Measurements from ENCODE around the gene ST8SIA4. TPM values are rescaled to one million over a fixed set of nuclear protein-coding genes. Genes with fewer than 3 reads are reported as not detected.
A peak's percentile ranks its signal among the peaks of the same experiment; 100 is the strongest.

ST8SIA4 gene
- total and polyA plus RNA-seq, 4 donors, result 0.10 to 19.7 (median 9.4) TPM

DNA sequence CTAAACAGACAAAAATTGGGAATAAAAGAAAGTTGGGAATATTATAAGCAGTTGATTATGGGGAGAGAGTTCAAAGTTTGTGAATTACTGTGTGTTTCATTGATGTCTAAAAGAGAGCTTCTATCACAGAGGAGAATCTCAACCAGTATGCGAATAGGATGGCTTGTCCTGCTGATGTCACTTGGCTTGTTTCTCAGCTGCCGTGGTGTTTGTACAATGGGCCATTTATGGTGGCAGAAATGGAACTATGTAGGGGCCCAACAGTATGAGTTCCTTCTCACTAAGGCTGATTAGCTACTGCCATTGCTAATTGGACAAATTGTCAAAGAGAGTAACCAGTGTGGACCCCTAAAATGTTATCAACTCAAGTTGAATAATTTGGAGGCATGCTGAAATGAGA, 103.9 kb downstream of the ST8SIA4 start:
- no peaks in the 10 kb centered on the region for H3K36me3 ChIP-seq (ENCODE audit: control insufficient read depth in 1 of 2, insufficient read depth in 2 of 2, low read length in 1 of 2)
- intact Hi-C loops (cut with DNase I), result no loop called here
- 91 to 96% methylated on average over 2 of the region's 2 CpGs for WGBS, 2 donors
- no peaks in the 10 kb centered on the region for H3K4me1 ChIP-seq (ENCODE audit: control insufficient read depth in 1 of 2, insufficient read depth in 2 of 2, low read length in 2 of 2)
- H3K27me3 ChIP-seq (ENCODE audit: control insufficient read depth in 1 of 2, insufficient read depth in 2 of 2, low read length in 1 of 2), result no peaks in the 10 kb centered on the region
- DNase-seq (no peak), ATAC-seq (ENCODE audit: low FRiP score) (no peak)
- H3K4me3 ChIP-seq (ENCODE audit: low read length in 2 of 2), result no peak overlapping the region
- H3K9me3 ChIP-seq (ENCODE audit: control insufficient read depth, low read length), result no peaks in the 10 kb centered on the region
- H3K27ac ChIP-seq (ENCODE audit: low read depth in 1 of 2, low read length in 2 of 2), result no peak overlapping the region

DNA sequence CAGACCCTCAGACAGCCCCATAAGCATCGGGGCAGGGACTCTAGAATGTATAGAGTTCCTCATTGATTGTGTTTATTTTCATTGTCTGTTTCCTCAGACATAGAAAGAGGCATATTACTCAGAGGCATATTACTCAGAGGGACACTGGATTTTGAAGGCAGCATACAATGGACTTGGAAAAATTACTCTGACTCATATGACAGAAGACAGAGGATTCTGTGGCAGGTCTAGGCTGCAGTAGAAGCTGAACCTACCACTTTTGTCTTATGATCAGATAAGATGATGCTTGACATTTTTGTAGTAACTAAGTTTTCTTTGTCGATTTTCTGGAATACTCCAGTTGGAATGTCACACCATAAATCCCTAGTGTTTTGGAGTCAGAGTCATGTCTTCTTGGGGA, 105.2 kb downstream of the ST8SIA4 start:
- H3K4me1 ChIP-seq (ENCODE audit: control insufficient read depth in 1 of 2, insufficient read depth in 2 of 2, low read length in 2 of 2), result no peaks in the 10 kb centered on the region
- H3K27me3 ChIP-seq (ENCODE audit: control insufficient read depth in 1 of 2, insufficient read depth in 2 of 2, low read length in 1 of 2), result no peaks in the 10 kb centered on the region
- intact Hi-C loops (cut with DNase I), result no loop called here
- DNase-seq, result no peak
- ATAC-seq (ENCODE audit: low FRiP score), result no peak
- no peak overlapping the region for H3K4me3 ChIP-seq (ENCODE audit: low read length in 2 of 2)
- no peak overlapping the region for H3K27ac ChIP-seq (ENCODE audit: low read depth in 1 of 2, low read length in 2 of 2)
- WGBS, 2 donors, result 56 to 59% methylated on average over 2 of the region's 2 CpGs
- no peaks in the 10 kb centered on the region for H3K36me3 ChIP-seq (ENCODE audit: control insufficient read depth in 1 of 2, insufficient read depth in 2 of 2, low read length in 1 of 2)
- no peaks in the 10 kb centered on the region for H3K9me3 ChIP-seq (ENCODE audit: control insufficient read depth, low read length)

DNA sequence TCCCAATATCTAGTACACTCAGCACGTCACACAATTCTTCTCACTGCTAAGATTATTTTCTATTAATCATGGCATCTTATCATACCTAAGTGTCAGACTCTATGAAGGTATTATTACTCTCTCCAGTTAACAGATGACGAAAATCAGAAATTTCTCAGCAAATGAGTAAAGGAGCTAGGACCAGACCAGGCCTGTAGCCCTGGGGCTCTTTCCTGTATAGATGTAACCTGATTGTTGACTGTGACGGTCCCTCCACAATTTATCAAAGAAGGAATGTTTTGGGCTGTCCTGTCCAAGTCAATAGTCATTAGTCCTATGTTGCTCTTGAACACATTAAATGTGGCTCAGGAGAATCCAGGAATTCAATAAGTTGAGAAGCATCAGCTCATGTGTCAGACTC, 106.2 kb downstream of the ST8SIA4 start:
- Histone ChIP-seq H3K9me3 (ENCODE audit: control insufficient read depth, low read length) (peaks cover 1% of the 10 kb centered on the region), H3K36me3 (ENCODE audit: control insufficient read depth in 1 of 2, insufficient read depth in 2 of 2, low read length in 1 of 2) (no peaks in the 10 kb centered on the region), H3K27ac (ENCODE audit: low read depth in 1 of 2, low read length in 2 of 2) (no peak overlapping the region), H3K4me1 (ENCODE audit: control insufficient read depth in 1 of 2, insufficient read depth in 2 of 2, low read length in 2 of 2) (no peaks in the 10 kb centered on the region), H3K4me3 (ENCODE audit: low read length in 2 of 2) (no peak overlapping the region), H3K27me3 (ENCODE audit: control insufficient read depth in 1 of 2, insufficient read depth in 2 of 2, low read length in 1 of 2) (no peaks in the 10 kb centered on the region)
- WGBS, 2 donors, result 71 to 75% methylated on average over 3 of the region's 3 CpGs
- intact Hi-C loops (cut with DNase I), result no loop called here
- no peak for DNase-seq
- no peak for ATAC-seq (ENCODE audit: low FRiP score)

DNA sequence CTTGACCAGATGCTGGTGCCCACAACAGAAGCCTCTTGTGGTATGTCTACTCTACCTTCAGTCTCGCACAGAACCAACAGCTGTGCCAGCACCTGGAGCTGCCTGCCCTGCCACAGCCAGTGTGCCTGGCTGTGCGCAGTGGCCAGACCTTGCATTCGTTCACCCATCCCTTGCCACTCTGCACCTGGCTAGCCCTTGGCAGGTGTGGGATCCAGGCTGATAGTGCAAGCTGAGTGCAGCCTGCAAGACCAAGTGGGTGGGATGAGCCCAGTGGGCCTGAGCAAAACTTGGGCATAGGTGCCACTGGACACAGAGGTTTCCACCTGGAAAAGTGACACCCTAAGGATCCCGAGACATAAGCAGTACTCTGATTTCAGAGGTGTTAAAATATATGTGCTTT, 108.2 kb downstream of the ST8SIA4 start:
- intact Hi-C loops (cut with DNase I), result no loop called here
- Histone ChIP-seq H3K9me3 (ENCODE audit: control insufficient read depth, low read length) (peaks cover 1% of the 10 kb centered on the region), H3K27ac (ENCODE audit: low read depth in 1 of 2, low read length in 2 of 2) (no peak overlapping the region), H3K4me3 (ENCODE audit: low read length in 2 of 2) (no peak overlapping the region), H3K27me3 (ENCODE audit: control insufficient read depth in 1 of 2, insufficient read depth in 2 of 2, low read length in 1 of 2) (no peaks in the 10 kb centered on the region), H3K36me3 (ENCODE audit: control insufficient read depth in 1 of 2, insufficient read depth in 2 of 2, low read length in 1 of 2) (no peaks in the 10 kb centered on the region), H3K4me1 (ENCODE audit: control insufficient read depth in 1 of 2, insufficient read depth in 2 of 2, low read length in 2 of 2) (no peaks in the 10 kb centered on the region)
- DNase-seq (peak in 1 of 2 donors; percentile 57), ATAC-seq (ENCODE audit: low FRiP score) (no peak)
- WGBS, 2 donors, result 96 to 98% methylated on average over 4 of the region's 4 CpGs

DNA sequence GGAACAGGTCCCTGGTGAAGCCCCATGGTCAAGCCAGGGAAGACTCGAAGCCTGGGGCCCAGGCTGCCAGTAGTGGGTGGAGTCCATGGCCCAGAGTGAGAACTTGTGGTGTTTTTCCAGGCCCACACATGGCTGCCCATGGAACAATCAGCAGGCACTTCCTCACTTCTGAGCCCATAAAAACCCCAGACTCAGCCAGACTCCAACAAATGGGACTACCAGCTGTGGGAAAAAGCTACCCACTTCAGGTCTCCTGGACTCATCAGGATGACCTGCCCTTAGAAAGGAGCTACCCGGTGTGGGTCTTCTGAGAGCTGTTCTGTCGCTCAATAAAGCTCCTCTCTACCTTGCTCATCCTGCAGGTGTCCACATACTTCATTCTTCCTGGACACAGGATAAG, 108.9 kb downstream of the ST8SIA4 start:
- ATAC-seq (ENCODE audit: low FRiP score) (no peak), DNase-seq (no peak)
- Histone ChIP-seq H3K36me3 (ENCODE audit: control insufficient read depth in 1 of 2, insufficient read depth in 2 of 2, low read length in 1 of 2) (no peaks in the 10 kb centered on the region), H3K9me3 (ENCODE audit: control insufficient read depth, low read length) (peaks cover 1% of the 10 kb centered on the region), H3K4me1 (ENCODE audit: control insufficient read depth in 1 of 2, insufficient read depth in 2 of 2, low read length in 2 of 2) (no peaks in the 10 kb centered on the region), H3K4me3 (ENCODE audit: low read length in 2 of 2) (no peak overlapping the region), H3K27ac (ENCODE audit: low read depth in 1 of 2, low read length in 2 of 2) (no peak overlapping the region), H3K27me3 (ENCODE audit: control insufficient read depth in 1 of 2, insufficient read depth in 2 of 2, low read length in 1 of 2) (no peaks in the 10 kb centered on the region)
- intact Hi-C loops (cut with DNase I), result no loop called here
- WGBS, 2 donors, result 92% methylated on average over 3 of the region's 3 CpGs

DNA sequence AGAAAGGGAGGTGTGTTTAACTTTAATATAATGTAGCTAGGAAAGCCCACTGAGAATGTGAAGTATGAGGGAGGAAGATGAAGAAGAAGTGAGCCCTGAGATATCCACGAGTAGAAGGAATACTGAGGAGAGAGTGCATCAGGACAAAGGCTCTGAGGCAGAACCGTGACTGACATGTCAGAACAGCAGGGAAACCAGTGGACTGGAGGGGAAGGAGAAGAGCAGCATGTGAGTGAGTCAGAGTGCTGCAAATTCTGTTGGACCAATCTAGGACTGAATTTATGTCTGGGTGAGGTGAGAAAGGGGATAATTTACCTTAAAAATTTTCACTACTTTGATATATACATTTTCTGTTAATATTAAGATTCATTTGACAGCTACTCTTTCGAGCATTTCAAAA, 110.3 kb downstream of the ST8SIA4 start:
- DNase-seq, result no peak

DNA sequence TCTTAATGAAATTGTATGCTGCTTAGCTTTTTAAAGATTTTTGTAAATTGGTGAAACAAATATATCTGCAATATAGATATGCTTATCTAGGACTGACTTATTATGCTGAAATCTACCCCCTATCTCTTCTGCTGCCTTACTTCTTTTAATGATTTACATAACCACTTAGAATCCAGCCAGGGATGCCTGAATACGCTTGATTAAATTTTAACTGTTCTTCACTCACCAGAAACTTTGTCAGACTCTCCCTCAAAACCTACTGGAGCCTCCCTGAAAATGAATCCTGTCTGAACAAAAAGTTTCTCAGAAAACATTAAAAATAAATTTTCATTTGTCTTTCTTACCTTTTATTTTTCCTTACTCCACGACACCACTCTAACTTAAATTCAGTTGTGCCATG, 111.7 kb downstream of the ST8SIA4 start:
- no peak for DNase-seq
- peaks cover 1% of the 10 kb centered on the region for H3K9me3 ChIP-seq (ENCODE audit: control insufficient read depth, low read length)
- intact Hi-C loops (cut with DNase I), result no loop called here
- H3K36me3 ChIP-seq (ENCODE audit: control insufficient read depth in 1 of 2, insufficient read depth in 2 of 2, low read length in 1 of 2), result no peaks in the 10 kb centered on the region
- H3K27me3 ChIP-seq (ENCODE audit: control insufficient read depth in 1 of 2, insufficient read depth in 2 of 2, low read length in 1 of 2), result no peaks in the 10 kb centered on the region
- H3K4me1 ChIP-seq (ENCODE audit: control insufficient read depth in 1 of 2, insufficient read depth in 2 of 2, low read length in 2 of 2), result no peaks in the 10 kb centered on the region
- H3K4me3 ChIP-seq (ENCODE audit: low read length in 2 of 2), result no peak overlapping the region
- ATAC-seq (ENCODE audit: low FRiP score), result no peak
- no peak overlapping the region for H3K27ac ChIP-seq (ENCODE audit: low read depth in 1 of 2, low read length in 2 of 2)
- WGBS, 2 donors, result 84 to 86% methylated on average over 2 of the region's 2 CpGs

More for the DNA sequence above, 110.3 kb downstream of the ST8SIA4 start:
- intact Hi-C loops (cut with DNase I), result no loop called here
- H3K27me3 ChIP-seq (ENCODE audit: control insufficient read depth in 1 of 2, insufficient read depth in 2 of 2, low read length in 1 of 2), result no peaks in the 10 kb centered on the region
- no peaks in the 10 kb centered on the region for H3K36me3 ChIP-seq (ENCODE audit: control insufficient read depth in 1 of 2, insufficient read depth in 2 of 2, low read length in 1 of 2)
- ATAC-seq (ENCODE audit: low FRiP score), result no peak
- H3K4me1 ChIP-seq (ENCODE audit: control insufficient read depth in 1 of 2, insufficient read depth in 2 of 2, low read length in 2 of 2), result no peaks in the 10 kb centered on the region
- H3K9me3 ChIP-seq (ENCODE audit: control insufficient read depth, low read length), result peaks cover 1% of the 10 kb centered on the region
- no peak overlapping the region for H3K27ac ChIP-seq (ENCODE audit: low read depth in 1 of 2, low read length in 2 of 2)
- WGBS, 2 donors, result 55 to 57% methylated on average over 3 of the region's 3 CpGs
- H3K4me3 ChIP-seq (ENCODE audit: low read length in 2 of 2), result no peak overlapping the region

DNA sequence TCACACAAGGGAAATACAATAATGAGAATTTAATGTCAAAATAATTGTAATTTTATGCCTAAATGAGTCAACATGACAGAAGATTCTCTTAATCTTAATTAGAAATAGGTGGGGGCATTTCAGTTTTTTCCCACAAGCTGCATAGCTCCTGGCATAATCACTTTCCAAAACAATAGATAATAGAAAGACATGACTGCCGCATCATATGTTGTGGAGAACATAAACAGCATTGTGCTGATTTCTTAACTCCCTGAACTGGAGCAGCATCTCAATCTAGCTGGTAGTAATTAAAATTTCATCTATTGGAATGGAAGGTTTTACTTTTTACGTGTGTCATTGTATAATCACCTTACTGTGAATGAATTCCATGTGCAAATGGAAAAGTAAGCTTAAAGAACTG, 112.1 kb downstream of the ST8SIA4 start:
- DNase-seq, result no peak
- intact Hi-C loops (cut with DNase I), result no loop called here
- Histone ChIP-seq H3K9me3 (ENCODE audit: control insufficient read depth, low read length) (peaks cover 1% of the 10 kb centered on the region), H3K4me3 (ENCODE audit: low read length in 2 of 2) (no peak overlapping the region), H3K36me3 (ENCODE audit: control insufficient read depth in 1 of 2, insufficient read depth in 2 of 2, low read length in 1 of 2) (no peaks in the 10 kb centered on the region), H3K27me3 (ENCODE audit: control insufficient read depth in 1 of 2, insufficient read depth in 2 of 2, low read length in 1 of 2) (no peaks in the 10 kb centered on the region), H3K27ac (ENCODE audit: low read depth in 1 of 2, low read length in 2 of 2) (no peak overlapping the region), H3K4me1 (ENCODE audit: control insufficient read depth in 1 of 2, insufficient read depth in 2 of 2, low read length in 2 of 2) (no peaks in the 10 kb centered on the region)
- WGBS, 2 donors, result 75 to 81% methylated on average over 2 of the region's 2 CpGs
- no peak for ATAC-seq (ENCODE audit: low FRiP score)

DNA sequence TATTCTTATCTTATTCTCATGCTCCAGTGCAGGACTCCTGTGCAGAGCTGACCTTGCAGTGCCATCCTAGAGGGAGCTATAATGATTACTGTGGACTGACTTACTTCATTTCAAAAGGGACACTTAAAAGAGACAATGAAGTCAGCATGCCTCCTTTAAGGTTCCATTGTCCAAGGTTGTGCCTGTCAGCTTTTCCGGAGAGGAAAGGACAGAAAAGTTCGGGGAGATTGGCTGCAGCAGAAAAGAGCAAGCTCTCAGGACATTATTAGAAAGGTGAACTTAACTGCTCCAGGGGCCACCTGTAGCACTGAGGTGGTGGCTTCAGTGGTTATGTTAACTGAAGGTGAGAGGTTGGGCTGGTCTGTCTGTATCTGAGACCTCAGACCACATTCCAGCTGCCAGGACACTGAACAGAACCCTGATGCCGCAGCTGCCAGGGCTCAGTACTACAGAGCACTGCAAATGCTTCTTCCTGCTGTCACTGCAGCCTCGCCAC, 112.9 kb downstream of the ST8SIA4 start:
- intact Hi-C loops (cut with DNase I), result no loop called here
- Histone ChIP-seq H3K4me1 (ENCODE audit: control insufficient read depth in 1 of 2, insufficient read depth in 2 of 2, low read length in 2 of 2) (no peaks in the 10 kb centered on the region), H3K27me3 (ENCODE audit: control insufficient read depth in 1 of 2, insufficient read depth in 2 of 2, low read length in 1 of 2) (no peaks in the 10 kb centered on the region), H3K9me3 (ENCODE audit: control insufficient read depth, low read length) (peaks cover 1% of the 10 kb centered on the region), H3K36me3 (ENCODE audit: control insufficient read depth in 1 of 2, insufficient read depth in 2 of 2, low read length in 1 of 2) (no peaks in the 10 kb centered on the region), H3K4me3 (ENCODE audit: low read length in 2 of 2) (no peak overlapping the region), H3K27ac (ENCODE audit: low read depth in 1 of 2, low read length in 2 of 2) (no peak overlapping the region)
- WGBS, 2 donors, result 55 to 59% methylated on average over 4 of the region's 4 CpGs
- no peak for ATAC-seq (ENCODE audit: low FRiP score)
- DNase-seq, result no peak

Measured in aorta (tissue), 5 donors.